HCT116 (cell line): Measurements from ENCODE around the gene ESPNL. TPM values are rescaled to one million over a fixed set of nuclear protein-coding genes. Genes with fewer than 3 reads are reported as not detected.

Source experiments
- ATAC-seq: fragments of 200-7000 bp; cut with Tn5 transposase; 2 replicates; pipeline ENCODE4 v1.9.1; 2020; ENCODE audit warnings: mild to moderate bottlenecking, moderate library complexity
- BruUV-seq: library from RNA; stranded (reverse); fragments of 400-500 nt; replicated peaks from 2 replicates; lab custom pipeline; 2021; lab: Mats Ljungman, UMichigan
- CTCF ChIA-PET: fragments of 300-600 bp; sonication (Branson Sonifier 250); formaldehyde crosslinking; loops from one replicate; lab custom pipeline; 2021; ENCODE audit warnings: antibody characterized with exemption; lab: Charles Lee
- POLR2A ChIA-PET: fragments of 300-600, 350-600 bp; sonication (Branson Sonifier 250); formaldehyde crosslinking; loops from one replicate; lab custom pipeline; 2021; ENCODE audit warnings: antibody characterized with exemption; lab: Charles Lee
- RAD21 ChIA-PET, 2 experiments: fragments of 300-600 bp; sonication (Branson Sonifier 250); formaldehyde crosslinking; loops; one replicate each; lab custom pipeline; 2023; ENCODE audit warnings: low total read pairs in 2 of 2; ENCODE audit not compliant: uncharacterized antibody in 2 of 2, unreplicated experiment in 2 of 2, low non-redundant PET in 1 of 2; lab: Charles Lee
- DNase-seq: peaks from one replicate; pipeline ENCODE4 v3.0.0-alpha.2; 2010; ENCODE audit warnings: low read depth, low spot score
- H2AFZ ChIP-seq: fragments of 200-600 bp; shearing (Covaris generic), sonication (generic); 2 replicates; pipeline ENCODE4 v1.6.1; 2017; ENCODE audit warnings: low read depth, mixed run types, mixed read lengths, antibody characterized with exemption, low read length; ENCODE audit not compliant: poor library complexity, severe bottlenecking
- H3K27ac ChIP-seq: 2 replicates; pipeline ENCODE4 v1.5.1; 2012; ENCODE audit warnings: low read depth, low read length
- H3K27me3 ChIP-seq: fragments of 200-600 bp; sonication (generic); 2 replicates; pipeline ENCODE4 v1.6.1; 2016; ENCODE audit warnings: mixed run types, low read length, mixed read lengths; ENCODE audit not compliant: insufficient read depth
- H3K36me3 ChIP-seq, 2 experiments: fragments of 200-500 bp in 1 of 2; fragments of 200-600 bp in 1 of 2; sonication (Bioruptor generic) in 1 of 2; sonication (generic) in 1 of 2; 2 replicates each; pipeline versions ENCODE4 v1.5.1 to v1.6.1; 2014 to 2016; ENCODE audit warnings: low read length in 2 of 2, inconsistent platforms in 1 of 2, mixed read lengths in 1 of 2, mixed run types in 1 of 2; ENCODE audit not compliant: insufficient read depth in 2 of 2, control insufficient read depth in 1 of 2
- H3K4me1 ChIP-seq, 2 experiments: fragments of 200-600 bp in 1 of 2; sonication (generic) in 1 of 2; 2 replicates each; pipeline versions ENCODE4 v1.5.1 to v1.6.1; 2012 to 2017; ENCODE audit warnings: low read length in 2 of 2, inconsistent platforms in 1 of 2, mild to moderate bottlenecking in 1 of 2, mixed read lengths in 1 of 2, mixed run types in 1 of 2, moderate library complexity in 1 of 2; ENCODE audit not compliant: insufficient read depth in 2 of 2, control insufficient read depth in 1 of 2
- H3K4me2 ChIP-seq: fragments of 200-600 bp; sonication (generic); 2 replicates; pipeline ENCODE4 v1.6.1; 2017; ENCODE audit warnings: mixed run types, low read length, mixed read lengths
- H3K4me3 ChIP-seq, 2 experiments: fragments of 200-600 bp in 1 of 2; sonication (generic) in 1 of 2; replicated peaks in 1 of 2; 2 replicates each; pipeline ENCODE4 v1.5.1; 2011 to 2016; ENCODE audit warnings: low read length in 2 of 2, control low read depth in 1 of 2, low read depth in 1 of 2, mild to moderate bottlenecking in 1 of 2, mixed read lengths in 1 of 2, mixed run types in 1 of 2
- H3K79me2 ChIP-seq: fragments of 200-600 bp; sonication (generic); 2 replicates; pipeline ENCODE4 v1.6.1; 2017; ENCODE audit warnings: mild to moderate bottlenecking, mixed run types, low read length, moderate library complexity, mixed read lengths; ENCODE audit not compliant: insufficient read depth
- H3K9ac ChIP-seq: fragments of 200-600 bp; sonication (generic); 2 replicates; pipeline ENCODE4 v1.6.1; 2016; ENCODE audit warnings: low read length, mixed read lengths
- H3K9me2 ChIP-seq: fragments of 200-600 bp; sonication (generic), shearing (Covaris generic); 2 replicates; pipeline ENCODE4 v1.6.1; 2017; ENCODE audit warnings: mixed run types, mild to moderate bottlenecking, moderate library complexity; ENCODE audit not compliant: insufficient read depth
- H3K9me3 ChIP-seq, 2 experiments: fragments of 200-500 bp in 1 of 2; fragments of 200-600 bp in 1 of 2; sonication (Bioruptor generic) in 1 of 2; sonication (generic) in 1 of 2; 2 replicates each; pipeline ENCODE4 v1.6.1; 2014 to 2017; ENCODE audit warnings: low read length in 2 of 2, mixed read lengths in 2 of 2, inconsistent platforms in 1 of 2, low read depth in 1 of 2, mild to moderate bottlenecking in 1 of 2, mixed run types in 1 of 2, moderate library complexity in 1 of 2; ENCODE audit not compliant: control insufficient read depth in 1 of 2, insufficient read depth in 1 of 2
- H4K20me1 ChIP-seq: fragments of 200-600 bp; sonication (generic), shearing (Covaris generic); 2 replicates; pipeline ENCODE4 v1.6.1; 2017; ENCODE audit warnings: mixed run types, mild to moderate bottlenecking, moderate library complexity; ENCODE audit not compliant: insufficient read depth
- ATF3 ChIP-seq: IDR thresholded peaks from 2 replicates; pipeline ENCODE4 v1.6.1; 2012
- CBX3 ChIP-seq: IDR thresholded peaks from 2 replicates; pipeline ENCODE4 v1.6.1; 2012; ENCODE audit warnings: low read depth
- CEBPB ChIP-seq: IDR thresholded peaks from 2 replicates; pipeline ENCODE4 v1.6.1; 2012; ENCODE audit warnings: low read depth
- CTCF ChIP-seq, 3 experiments: fragments of 200-600 bp in 1 of 3; sonication (generic) in 1 of 3; IDR thresholded peaks in 2 of 3; conservative IDR thresholded peaks in 1 of 3; 2 replicates each; pipeline ENCODE4 v1.5.1; 2012 to 2017; ENCODE audit warnings: low read depth in 2 of 3, low read length in 2 of 3, antibody characterized with exemption in 1 of 3, borderline replicate concordance in 1 of 3, control low read depth in 1 of 3, mild to moderate bottlenecking in 1 of 3, mixed read lengths in 1 of 3, mixed run types in 1 of 3, moderate library complexity in 1 of 3; ENCODE audit not compliant: insufficient read depth in 1 of 3
- EGR1 ChIP-seq: IDR thresholded peaks from 2 replicates; pipeline ENCODE4 v1.6.1; 2012; ENCODE audit warnings: low read depth
- EZH2 ChIP-seq: fragments of 200-600 bp; sonication (generic); IDR thresholded peaks from 2 replicates; pipeline ENCODE4 v1.6.1; 2017; ENCODE audit warnings: antibody characterized with exemption, mixed run types
- EZH2phosphoT487 ChIP-seq: fragments of 200-600 bp; IDR thresholded peaks from 2 replicates; pipeline ENCODE4 v1.6.1; 2018; ENCODE audit warnings: antibody characterized with exemption, borderline replicate concordance
- FOSL1 ChIP-seq: IDR thresholded peaks from 2 replicates; pipeline ENCODE4 v1.6.1; 2012; ENCODE audit warnings: low read depth
- JUND ChIP-seq: IDR thresholded peaks from 2 replicates; pipeline ENCODE4 v1.6.1; 2012
- MAX ChIP-seq: IDR thresholded peaks from 2 replicates; pipeline ENCODE4 v1.6.1; 2012
- POLR2A ChIP-seq: IDR thresholded peaks from 2 replicates; pipeline ENCODE4 v1.7.0; 2011; ENCODE audit warnings: borderline replicate concordance; ENCODE audit not compliant: insufficient read depth, insufficient read length; ENCODE audit errors: extremely low read depth
- POLR2AphosphoS5 ChIP-seq: IDR thresholded peaks from 2 replicates; pipeline ENCODE4 v1.6.1; 2011; ENCODE audit warnings: mild to moderate bottlenecking, low read depth, low read length, moderate library complexity
- REST ChIP-seq: IDR thresholded peaks from 2 replicates; pipeline ENCODE4 v1.6.1; 2012; ENCODE audit warnings: low read depth
- SIN3A ChIP-seq: IDR thresholded peaks from 2 replicates; pipeline ENCODE4 v1.6.1; 2012; ENCODE audit warnings: low read depth
- SRF ChIP-seq: IDR thresholded peaks from 2 replicates; pipeline ENCODE4 v1.6.1; 2012; ENCODE audit warnings: low read depth
- TCF7L2 ChIP-seq: IDR thresholded peaks from 2 replicates; pipeline ENCODE4 v1.7.0; 2011; ENCODE audit warnings: borderline replicate concordance, inconsistent platforms; ENCODE audit not compliant: insufficient read depth, insufficient read length; ENCODE audit errors: extremely low read depth
- ZBTB33 ChIP-seq: IDR thresholded peaks from 2 replicates; pipeline ENCODE4 v1.6.1; 2011; ENCODE audit warnings: mild to moderate bottlenecking, low read length, moderate library complexity; ENCODE audit not compliant: insufficient replicate concordance; ENCODE audit errors: extremely low read depth
- ZFX ChIP-seq: fragments of 450-650 bp; IDR thresholded peaks from 2 replicates; pipeline ENCODE4 v1.6.1; 2017
- ZNF274 ChIP-seq: fragments of 200-500 bp; sonication (Bioruptor generic); IDR thresholded peaks from 2 replicates; pipeline ENCODE4 v1.6.1; 2014; ENCODE audit warnings: mild to moderate bottlenecking, low read depth, low read length, inconsistent platforms
- intact Hi-C: fragments of 100-400 bp; cut with micrococcal nuclease; formaldehyde crosslinking; loops from 2 replicates; pipeline ENCODE4 v1.10.0; 2022
- total RNA-seq: library from RNA; stranded (reverse); gene quantifications from one replicate; pipeline ENCODE4 v1.2.1, GENCODE V29; 2021; ENCODE audit not compliant: unreplicated experiment

Gene ESPNL
- total RNA-seq, 1 experiment from 2014 or later: 0.22 TPM

- peak overlapping the region; percentile 57 for H3K4me2 ChIP-seq
- BruUV-seq: no TSS peak
- no peak overlapping the region for H2AFZ ChIP-seq
- H3K36me3 ChIP-seq: no peaks in the 10 kb centered on the region
- no peaks in the 10 kb centered on the region for H3K9me2 ChIP-seq
- DNase-seq (peak; percentile 41), ATAC-seq (peak; percentile 64)
- RAD21 ChIA-PET: no interaction called here
- no peaks in the 10 kb centered on the region for H3K27me3 ChIP-seq
- no peaks in the 10 kb centered on the region for H3K9me3 ChIP-seq
- no peaks in the 10 kb centered on the region for H3K79me2 ChIP-seq
- no peak overlapping the region for H3K4me3 ChIP-seq
- POLR2A ChIA-PET: no interaction called here
- intact Hi-C loops: no loop called here
- H3K27ac ChIP-seq: no peak overlapping the region; the same call in 1 of the 2 replicates
- no peaks in the 10 kb centered on the region for H4K20me1 ChIP-seq
- TF ChIP-seq REST (no peak), POLR2A (no peak), ZFX (no peak), ZBTB33 (no peak), EZH2phosphoT487 (no peak), CTCF (IDR thresholded peaks at IDR 0.05 in 2 of 3, conservative IDR thresholded peaks at IDR 0.05 in 1 of 3; ENCODE audit: borderline replicate concordance in 1 of 3, insufficient read depth in 1 of 3, low read depth in 2 of 3, low read length in 2 of 3) (no peak), ZNF274 (no peak), FOSL1 (no peak), SRF (no peak), EZH2 (no peak), TCF7L2 (no peak), JUND (no peak), MAX (no peak), EGR1 (no peak), CEBPB (no peak), POLR2AphosphoS5 (no peak), SIN3A (no peak), ATF3 (no peak), CBX3 (no peak)
- H3K9ac ChIP-seq: no peak overlapping the region
- CTCF ChIA-PET: interaction anchor here (0.8 to 1.1 kb wide), 3 partner anchors 14 to 288 kb away, joined by 3 read pairs; no protein-coding TSS in a partner anchor
- H3K4me1 ChIP-seq: peaks cover 33 to 62% of the 10 kb centered on the region in 2 experiments
Measured at GRCh38 chr2:238145851-238146250, 45.7 kb downstream of the ESPNL start.
